ENCODE results near the gene NUP210. TPM values are rescaled to one million over a fixed set of nuclear protein-coding genes. Genes with fewer than 3 reads are reported as not detected.

The NUP210 gene
- total RNA-seq, 1 experiment from 2014 or later = 64.0 TPM

- Histone ChIP-seq H3K36me3 (ENCODE audit: low read depth, low read length) (peaks cover 50% of the 10 kb centered on the region; the same call in 1 of the 2 replicates), H3K27ac (ENCODE audit: low read length) (no peak overlapping the region), H2AFZ (ENCODE audit: low read length) (no peak overlapping the region), H3K79me2 (ENCODE audit: low read length) (no peaks in the 10 kb centered on the region), H3K27me3 (ENCODE audit: low read length) (no peaks in the 10 kb centered on the region), H3K4me3 (ENCODE audit: low read length) (no peak overlapping the region), H3F3A (ENCODE audit: low read length, unreplicated experiment) (no peaks in the 10 kb centered on the region), H3K9me3 (ENCODE audit: low read length) (no peaks in the 10 kb centered on the region), H3K4me1 (ENCODE audit: insufficient read depth, low read length) (no peaks in the 10 kb centered on the region), H4K20me1 (ENCODE audit: low read length) (no peaks in the 10 kb centered on the region), H3K9me2 (replicated peaks; ENCODE audit: low read length) (no peaks in the 10 kb centered on the region), H3K4me2 (ENCODE audit: low read length) (no peak overlapping the region), H3K9ac (ENCODE audit: low read length) (no peak overlapping the region)
- CTCF ChIA-PET = no interaction called here
- ATAC-seq = no peak
- TF ChIP-seq EZH2phosphoT487 (IDR thresholded peaks at IDR 0.05; ENCODE audit: borderline replicate concordance, low read length) (no peak), CTCF (conservative IDR thresholded peaks at IDR 0.05; ENCODE audit: low read depth, low read length) (no peak), EZH2 (IDR thresholded peaks at IDR 0.05; ENCODE audit: low read length, unreplicated experiment) (no peak)
- POLR2A ChIA-PET (ENCODE audit: unreplicated experiment) = no interaction called here
- DNase-seq = no peak
- intact Hi-C loops (cut with micrococcal nuclease) = no loop called here
- no TSS peak for BruUV-seq (replicated peaks)
Observed at GRCh38 chr3:13388816-13389215, 31.3 kb downstream of the NUP210 start.

- Histone ChIP-seq H3K79me2 (ENCODE audit: low read length) (no peaks in the 10 kb centered on the region), H3K9me2 (replicated peaks; ENCODE audit: low read length) (no peaks in the 10 kb centered on the region), H3K27ac (ENCODE audit: low read length) (no peak overlapping the region), H3K9me3 (ENCODE audit: low read length) (no peaks in the 10 kb centered on the region), H3K27me3 (ENCODE audit: low read length) (no peaks in the 10 kb centered on the region), H4K20me1 (ENCODE audit: low read length) (no peaks in the 10 kb centered on the region), H3K9ac (ENCODE audit: low read length) (no peak overlapping the region), H3K4me3 (ENCODE audit: low read length) (no peak overlapping the region), H2AFZ (ENCODE audit: low read length) (no peak overlapping the region), H3K4me2 (ENCODE audit: low read length) (no peak overlapping the region), H3K4me1 (ENCODE audit: insufficient read depth, low read length) (no peaks in the 10 kb centered on the region), H3F3A (ENCODE audit: low read length, unreplicated experiment) (no peaks in the 10 kb centered on the region), H3K36me3 (ENCODE audit: low read depth, low read length) (peaks cover 32% of the 10 kb centered on the region; the same call in 1 of the 2 replicates)
- TF ChIP-seq EZH2phosphoT487 (IDR thresholded peaks at IDR 0.05; ENCODE audit: borderline replicate concordance, low read length) = no peak
- TF ChIP-seq EZH2 (IDR thresholded peaks at IDR 0.05; ENCODE audit: low read length, unreplicated experiment) = no peak
- no peak for TF ChIP-seq CTCF (conservative IDR thresholded peaks at IDR 0.05; ENCODE audit: low read depth, low read length)
- POLR2A ChIA-PET (ENCODE audit: unreplicated experiment) = no interaction called here
- BruUV-seq (replicated peaks) = no TSS peak
- intact Hi-C loops (cut with micrococcal nuclease) = no loop called here
- no peak for ATAC-seq
- CTCF ChIA-PET = no interaction called here
- DNase-seq = no peak
Observed at GRCh38 chr3:13385373-13385965, 34.7 kb downstream of the NUP210 start.

GRCh38 chr3:13380971-13381370 lies 39.2 kb downstream of the NUP210 start:
- Histone ChIP-seq H3K4me1 (ENCODE audit: insufficient read depth, low read length) (0 out of 2 replicates have a peak, but pooled peaks cover 3% of the 10 kb centered on the region), H3K9me2 (replicated peaks; ENCODE audit: low read length) (no peaks in the 10 kb centered on the region), H3K27ac (ENCODE audit: low read length) (no peak overlapping the region), H3K36me3 (ENCODE audit: low read depth, low read length) (peaks cover 20% of the 10 kb centered on the region; the same call in 1 of the 2 replicates), H4K20me1 (ENCODE audit: low read length) (no peaks in the 10 kb centered on the region), H3K9me3 (ENCODE audit: low read length) (no peaks in the 10 kb centered on the region), H3F3A (ENCODE audit: low read length, unreplicated experiment) (no peaks in the 10 kb centered on the region), H3K4me2 (ENCODE audit: low read length) (no peak overlapping the region), H3K9ac (ENCODE audit: low read length) (no peak overlapping the region), H2AFZ (ENCODE audit: low read length) (no peak overlapping the region), H3K27me3 (ENCODE audit: low read length) (no peaks in the 10 kb centered on the region), H3K4me3 (ENCODE audit: low read length) (no peak overlapping the region), H3K79me2 (ENCODE audit: low read length) (no peaks in the 10 kb centered on the region)
- no TSS peak for BruUV-seq (replicated peaks)
- DNase-seq = no peak
- ChIA-PET POLR2A (ENCODE audit: unreplicated experiment) (no interaction called here), CTCF (no interaction called here)
- intact Hi-C loops (cut with micrococcal nuclease) = no loop called here
- ATAC-seq = no peak
- TF ChIP-seq CTCF (conservative IDR thresholded peaks at IDR 0.05; ENCODE audit: low read depth, low read length) = no peak
- TF ChIP-seq EZH2phosphoT487 (IDR thresholded peaks at IDR 0.05; ENCODE audit: borderline replicate concordance, low read length) = no peak
- no peak for TF ChIP-seq EZH2 (IDR thresholded peaks at IDR 0.05; ENCODE audit: low read length, unreplicated experiment)
